ENCODE results near the gene SPTLC1. TPM values are rescaled to one million over a fixed set of nuclear protein-coding genes. Genes with fewer than 3 reads are reported as not detected.

Gene SPTLC1
- total and polyA plus RNA-seq, 10 of the 15 experiments (the other 5 are each of a cell fraction or from before 2014, with no cell fraction given) = 38.0 to 68.7 (median 52.8) TPM

- ChIA-PET SMC1A (ENCODE audit: uncharacterized antibody, unreplicated experiment) (no interaction called here), POLR2A (no interaction called here), RAD21 (ENCODE audit: unreplicated experiment) (no interaction called here), CTCF (no interaction called here)
- Histone ChIP-seq H3K9ac (ENCODE audit: control insufficient read depth, insufficient read depth, low read length) (no peak overlapping the region), H3K36me3 (ENCODE audit: control insufficient read depth in 2 of 2, insufficient read depth in 2 of 2, low read length in 1 of 2) (peaks cover 9 to 23% of the 10 kb centered on the region in 2 experiments), H4K20me1 (ENCODE audit: control insufficient read depth, insufficient read depth) (no peaks in the 10 kb centered on the region), H3K4me1 (ENCODE audit: control insufficient read depth, insufficient read depth, low read length) (peaks cover 3% of the 10 kb centered on the region; the same call in 1 of the 2 replicates), H3K27me3 (replicated peaks in 1 of 2; ENCODE audit: control insufficient read depth in 2 of 2, insufficient read depth in 2 of 2, low read length in 1 of 2) (no peaks in the 10 kb centered on the region), H3K4me3 (no peak overlapping the region), H3K79me2 (ENCODE audit: control insufficient read depth, insufficient read depth, low read length) (no peaks in the 10 kb centered on the region; the same call in none of the 2 replicates), H3K4me2 (ENCODE audit: control insufficient read depth, insufficient read depth) (no peak overlapping the region), H3K9me3 (replicated peaks; ENCODE audit: control insufficient read depth, insufficient read depth, low read length) (peaks cover 13% of the 10 kb centered on the region), H2AFZ (ENCODE audit: control insufficient read depth, low read depth, low read length) (no peak overlapping the region), H3K27ac (ENCODE audit: control insufficient read depth, insufficient read depth) (no peak overlapping the region)
- FAIRE-seq (no peak), DNase-seq (ENCODE audit: low read depth, low spot score) (no peak), ATAC-seq (no peak)
- TF ChIP-seq RB1 (IDR thresholded peaks at IDR 0.05; ENCODE audit: borderline replicate concordance) (no peak), SKIL (IDR thresholded peaks at IDR 0.05; ENCODE audit: low read depth, poor library complexity, severe bottlenecking) (no peak), KAT2A (conservative IDR thresholded peaks at IDR 0.05; ENCODE audit: control insufficient read depth, low read depth, low read length) (no peak), ZSCAN29 (IDR thresholded peaks at IDR 0.05) (no peak)
- TF ChIP-seq, protein P1, sequence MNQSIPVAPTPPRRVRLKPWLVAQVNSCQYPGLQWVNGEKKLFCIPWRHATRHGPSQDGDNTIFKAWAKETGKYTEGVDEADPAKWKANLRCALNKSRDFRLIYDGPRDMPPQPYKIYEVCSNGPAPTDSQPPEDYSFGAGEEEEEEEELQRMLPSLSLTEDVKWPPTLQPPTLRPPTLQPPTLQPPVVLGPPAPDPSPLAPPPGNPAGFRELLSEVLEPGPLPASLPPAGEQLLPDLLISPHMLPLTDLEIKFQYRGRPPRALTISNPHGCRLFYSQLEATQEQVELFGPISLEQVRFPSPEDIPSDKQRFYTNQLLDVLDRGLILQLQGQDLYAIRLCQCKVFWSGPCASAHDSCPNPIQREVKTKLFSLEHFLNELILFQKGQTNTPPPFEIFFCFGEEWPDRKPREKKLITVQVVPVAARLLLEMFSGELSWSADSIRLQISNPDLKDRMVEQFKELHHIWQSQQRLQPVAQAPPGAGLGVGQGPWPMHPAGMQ (IDR thresholded peaks at IDR 0.05; ENCODE audit: borderline replicate concordance) = no peak
- in situ Hi-C loops (cut with MboI) (no loop called here), intact Hi-C loops (cut with micrococcal nuclease; ENCODE audit: unreplicated experiment) (no loop called here)
- no TSS peak for BruUV-seq (replicated peaks)
- 98% methylated on average over 3 of the region's 3 CpGs for WGBS (ENCODE audit: insufficient coverage, insufficient replicate concordance, low lambda C conversion rate, missing lambda C conversion rate)
Measured at GRCh38 chr9:92059661-92060060, 55.6 kb downstream of the SPTLC1 start.

All from GM12878 (cell line).